PC-9 (cell line): ENCODE results near the gene GGTA1. TPM values are rescaled to one million over a fixed set of nuclear protein-coding genes. Genes with fewer than 3 reads are reported as not detected.

Source experiments
- BruUV-seq: library from RNA; stranded (reverse); fragments of 400-500 nt; replicated peaks from 2 replicates; lab custom pipeline; 2021; lab: Mats Ljungman, UMichigan
- CTCF ChIA-PET: fragments of 300-600 bp; sonication (Branson Sonifier 250); formaldehyde crosslinking; loops from one replicate; lab custom pipeline; 2022; ENCODE audit warnings: antibody characterized with exemption; lab: Charles Lee
- POLR2A ChIA-PET: fragments of 300-600 bp; sonication (Branson Sonifier 250); formaldehyde crosslinking; loops from one replicate; lab custom pipeline; 2022; ENCODE audit warnings: antibody characterized with exemption; ENCODE audit not compliant: unreplicated experiment; lab: Charles Lee
- DNase-seq, 2 experiments: peaks; one replicate each; pipeline versions ENCODE4 v3.0.0 to v3.0.0-alpha.2; 2015 to 2022; ENCODE audit warnings: mixed read lengths in 1 of 2
- H2AFZ ChIP-seq: fragments of 200-600 bp; sonication (generic); 2 replicates; pipeline ENCODE4 v1.8.1; 2017; ENCODE audit warnings: antibody characterized with exemption
- H3F3A ChIP-seq: fragments of 200-600 bp; sonication (generic); 2 replicates; pipeline ENCODE4 v1.8.1; 2017; ENCODE audit warnings: antibody characterized with exemption, mild to moderate bottlenecking, low read depth; ENCODE audit not compliant: insufficient read depth
- H3K27ac ChIP-seq: fragments of 200-600 bp; sonication (generic); 2 replicates; pipeline ENCODE4 v1.6.1; 2016; ENCODE audit warnings: mixed run types
- H3K27me3 ChIP-seq: fragments of 200-600 bp; sonication (generic); 2 replicates; pipeline ENCODE4 v1.6.1; 2016; ENCODE audit warnings: low read depth, mixed run types; ENCODE audit not compliant: insufficient read depth
- H3K36me3 ChIP-seq: fragments of 200-600 bp; sonication (generic); 2 replicates; pipeline ENCODE4 v1.6.1; 2016; ENCODE audit warnings: low read depth, mixed run types
- H3K4me1 ChIP-seq: fragments of 200-600 bp; sonication (generic); replicated peaks from 2 replicates; pipeline ENCODE4 v1.6.1; 2016; ENCODE audit warnings: mixed run types; ENCODE audit not compliant: insufficient read depth
- H3K4me2 ChIP-seq: fragments of 200-600 bp; sonication (generic); 2 replicates; pipeline ENCODE4 v1.6.1; 2017; ENCODE audit warnings: mixed run types
- H3K4me3 ChIP-seq: fragments of 200-600 bp; sonication (generic); 2 replicates; pipeline ENCODE4 v1.6.1; 2016; ENCODE audit warnings: mixed run types
- H3K79me2 ChIP-seq: fragments of 200-600 bp; sonication (generic); 2 replicates; pipeline ENCODE4 v1.6.1; 2017; ENCODE audit warnings: low read depth, mixed run types
- H3K9me2 ChIP-seq: fragments of 200-600 bp; sonication (generic); 2 replicates; pipeline ENCODE4 v1.8.1; 2017; ENCODE audit warnings: mild to moderate bottlenecking; ENCODE audit not compliant: insufficient read depth
- H3K9me3 ChIP-seq: fragments of 200-600 bp; sonication (generic); 2 replicates; pipeline ENCODE4 v1.8.1; 2016; ENCODE audit warnings: low read depth; ENCODE audit not compliant: insufficient read depth
- H4K20me1 ChIP-seq: fragments of 200-600 bp; sonication (generic); 2 replicates; pipeline ENCODE4 v1.8.1; 2017; ENCODE audit not compliant: insufficient read depth
- EZH2 ChIP-seq: fragments of 200-600 bp; sonication (generic); IDR thresholded peaks from 2 replicates; pipeline ENCODE4 v1.8.0; 2017; ENCODE audit warnings: antibody characterized with exemption, low read depth
- intact Hi-C: fragments of 100-400 bp; cut with micrococcal nuclease; formaldehyde crosslinking; loops from one replicate; pipeline ENCODE4 v1.10.0; 2022; ENCODE audit not compliant: unreplicated experiment
- total RNA-seq: library from RNA; stranded (reverse); gene quantifications from 2 replicates; pipeline ENCODE4 v1.2.3, GENCODE V29; 2021
- TF ChIP-seq, protein P1 (sequence below): fragments of 200-600 bp; sonication (generic); conservative IDR thresholded peaks from 2 replicates; pipeline ENCODE4 v1.6.1; 2017; ENCODE audit warnings: mixed run types, antibody characterized with exemption, mild to moderate bottlenecking, moderate library complexity

The GGTA1 gene
- total RNA-seq, 1 experiment from 2014 or later, result not detected

DNA sequence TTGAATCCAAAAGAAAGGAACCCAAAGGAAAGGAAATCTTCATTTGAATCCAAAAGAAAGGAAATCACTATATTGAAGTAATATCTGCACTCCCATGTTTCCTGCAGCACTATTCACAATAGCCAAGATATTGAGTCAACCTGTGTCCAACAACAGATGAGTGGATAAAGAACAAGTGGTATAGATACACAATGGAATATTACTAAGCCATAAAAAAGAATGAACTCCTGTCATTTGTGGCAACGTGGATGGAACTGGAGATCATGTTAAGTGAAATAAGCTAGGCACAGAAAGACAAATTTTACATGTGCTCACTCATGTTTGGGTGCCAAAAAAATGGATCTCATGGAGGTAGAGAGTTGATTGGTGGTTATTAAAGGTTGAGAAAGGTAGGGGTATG is 71.7 kb downstream of the GGTA1 start:
- no peaks in the 10 kb centered on the region for H3K4me1 ChIP-seq
- no peak overlapping the region for H3K27ac ChIP-seq
- H3F3A ChIP-seq, result no peaks in the 10 kb centered on the region
- H3K27me3 ChIP-seq, result peaks cover 51% of the 10 kb centered on the region
- H3K9me2 ChIP-seq, result no peaks in the 10 kb centered on the region; the same call in 1 of the 2 replicates
- H3K79me2 ChIP-seq, result no peaks in the 10 kb centered on the region
- no peak for TF ChIP-seq EZH2
- TF ChIP-seq, protein P1, sequence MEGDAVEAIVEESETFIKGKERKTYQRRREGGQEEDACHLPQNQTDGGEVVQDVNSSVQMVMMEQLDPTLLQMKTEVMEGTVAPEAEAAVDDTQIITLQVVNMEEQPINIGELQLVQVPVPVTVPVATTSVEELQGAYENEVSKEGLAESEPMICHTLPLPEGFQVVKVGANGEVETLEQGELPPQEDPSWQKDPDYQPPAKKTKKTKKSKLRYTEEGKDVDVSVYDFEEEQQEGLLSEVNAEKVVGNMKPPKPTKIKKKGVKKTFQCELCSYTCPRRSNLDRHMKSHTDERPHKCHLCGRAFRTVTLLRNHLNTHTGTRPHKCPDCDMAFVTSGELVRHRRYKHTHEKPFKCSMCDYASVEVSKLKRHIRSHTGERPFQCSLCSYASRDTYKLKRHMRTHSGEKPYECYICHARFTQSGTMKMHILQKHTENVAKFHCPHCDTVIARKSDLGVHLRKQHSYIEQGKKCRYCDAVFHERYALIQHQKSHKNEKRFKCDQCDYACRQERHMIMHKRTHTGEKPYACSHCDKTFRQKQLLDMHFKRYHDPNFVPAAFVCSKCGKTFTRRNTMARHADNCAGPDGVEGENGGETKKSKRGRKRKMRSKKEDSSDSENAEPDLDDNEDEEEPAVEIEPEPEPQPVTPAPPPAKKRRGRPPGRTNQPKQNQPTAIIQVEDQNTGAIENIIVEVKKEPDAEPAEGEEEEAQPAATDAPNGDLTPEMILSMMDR, result no peak
- BruUV-seq, result no TSS peak
- no peak overlapping the region for H2AFZ ChIP-seq
- ChIA-PET POLR2A (no interaction called here), CTCF (no interaction called here)
- no peak overlapping the region for H3K4me2 ChIP-seq
- DNase-seq, result no peak
- H4K20me1 ChIP-seq, result no peaks in the 10 kb centered on the region
- intact Hi-C loops, result no loop called here
- no peaks in the 10 kb centered on the region for H3K36me3 ChIP-seq
- no peak overlapping the region for H3K4me3 ChIP-seq
- peaks cover 7% of the 10 kb centered on the region for H3K9me3 ChIP-seq

DNA sequence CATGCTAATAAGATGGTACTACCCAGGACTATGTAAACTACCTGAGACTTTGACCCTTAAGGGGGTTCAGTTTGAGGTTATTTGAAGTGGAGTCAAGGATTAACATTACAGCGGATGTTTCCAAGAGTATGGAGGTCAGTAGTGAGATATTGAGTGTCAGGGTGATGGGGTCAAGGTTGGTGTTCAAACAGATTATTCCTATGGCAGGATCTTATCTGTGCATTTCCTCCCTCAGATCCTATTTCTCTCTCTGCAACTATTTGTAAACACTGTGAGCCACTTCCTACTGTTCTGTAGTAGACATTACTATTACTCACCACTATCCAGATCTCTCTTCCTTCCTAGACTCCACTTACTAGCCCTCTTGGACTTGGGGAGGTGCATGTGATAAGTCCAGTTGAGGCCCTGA is 75.6 kb downstream of the GGTA1 start:
- Histone ChIP-seq H3K4me1 (no peaks in the 10 kb centered on the region), H3F3A (no peaks in the 10 kb centered on the region), H3K27me3 (peaks cover 49% of the 10 kb centered on the region), H4K20me1 (no peaks in the 10 kb centered on the region), H3K9me2 (no peaks in the 10 kb centered on the region; the same call in 1 of the 2 replicates), H3K9me3 (peaks cover 7% of the 10 kb centered on the region), H3K36me3 (no peaks in the 10 kb centered on the region), H3K4me2 (no peak overlapping the region), H3K4me3 (no peak overlapping the region), H2AFZ (no peak overlapping the region), H3K27ac (no peak overlapping the region), H3K79me2 (no peaks in the 10 kb centered on the region)
- DNase-seq, result no peak
- intact Hi-C loops, result no loop called here
- ChIA-PET POLR2A (no interaction called here), CTCF (no interaction called here)
- BruUV-seq, result no TSS peak
- no peak for TF ChIP-seq EZH2
- TF ChIP-seq, protein P1, result no peak

DNA sequence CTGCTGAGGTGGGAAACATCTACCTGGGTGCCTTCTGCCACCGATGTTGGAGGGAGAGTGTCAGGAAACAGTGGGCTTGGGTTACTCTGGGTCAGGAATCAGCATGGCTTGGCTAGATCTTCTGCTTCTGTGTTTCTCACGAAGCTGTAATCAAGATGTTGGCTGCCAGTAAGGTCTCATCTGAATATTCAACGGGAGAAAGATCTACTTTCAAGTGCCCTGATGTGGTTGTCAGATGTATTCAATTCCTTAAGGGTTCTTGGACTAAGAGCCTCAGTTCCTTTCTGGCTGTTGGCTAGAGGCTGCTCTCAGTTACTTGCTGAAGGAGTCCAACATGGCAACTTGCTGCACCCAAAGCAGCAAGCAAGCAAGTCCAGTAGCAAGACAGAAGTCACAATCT is 87.7 kb downstream of the GGTA1 start:
- CTCF ChIA-PET, result no interaction called here
- no TSS peak for BruUV-seq

More for the DNA sequence above, 87.7 kb downstream of the GGTA1 start:
- Histone ChIP-seq H2AFZ (no peak overlapping the region), H3K4me2 (no peak overlapping the region), H3K9me3 (no peaks in the 10 kb centered on the region), H3K79me2 (no peaks in the 10 kb centered on the region), H3K4me1 (no peaks in the 10 kb centered on the region), H3K4me3 (no peak overlapping the region), H3F3A (no peaks in the 10 kb centered on the region), H3K27ac (no peak overlapping the region), H3K27me3 (0 out of 2 replicates have a peak, but pooled peaks cover 10% of the 10 kb centered on the region), H3K36me3 (no peaks in the 10 kb centered on the region), H4K20me1 (no peaks in the 10 kb centered on the region), H3K9me2 (no peaks in the 10 kb centered on the region)
- DNase-seq, result no peak
- TF ChIP-seq, protein P1, result no peak
- no peak for TF ChIP-seq EZH2
- POLR2A ChIA-PET, result no interaction called here
- intact Hi-C loops, result no loop called here
